ENCODE data around the gene WDR90.

The WDR90 gene

GRCh38 chr16:708019-708418 is 58.9 kb downstream of the WDR90 start:
- no peak for DNase-seq (ENCODE audit: low read depth)
- no peak for TF ChIP-seq CTCF (IDR thresholded peaks at IDR 0.05; ENCODE audit: insufficient read depth, low read depth, low read length, missing control alignments)
- no peak overlapping the region for H3K4me3 ChIP-seq (ENCODE audit: low read length)

- DNase-seq (ENCODE audit: low read depth), result no peak
- no peak for TF ChIP-seq CTCF (IDR thresholded peaks at IDR 0.05; ENCODE audit: insufficient read depth, low read depth, low read length, missing control alignments)
- H3K4me3 ChIP-seq (ENCODE audit: low read length), result no peak overlapping the region
Observed at GRCh38 chr16:708959-709358, 59.8 kb downstream of the WDR90 start.

- no peak overlapping the region for H3K4me3 ChIP-seq (ENCODE audit: low read length)
- peak; percentile 68 for DNase-seq (ENCODE audit: low read depth)
- no peak for TF ChIP-seq CTCF (IDR thresholded peaks at IDR 0.05; ENCODE audit: insufficient read depth, low read depth, low read length, missing control alignments)
Observed at GRCh38 chr16:709566-710499, 60.7 kb downstream of the WDR90 start.

GRCh38 chr16:710500-711075 is 61.4 kb downstream of the WDR90 start:
- DNase-seq (ENCODE audit: low read depth), result no peak
- H3K4me3 ChIP-seq (ENCODE audit: low read length), result no peak overlapping the region

GRCh38 chr16:711084-711483 is 61.9 kb downstream of the WDR90 start:
- no peak for DNase-seq (ENCODE audit: low read depth)
- H3K4me3 ChIP-seq (ENCODE audit: low read length), result no peak overlapping the region
- no peak for TF ChIP-seq CTCF (IDR thresholded peaks at IDR 0.05; ENCODE audit: insufficient read depth, low read depth, low read length, missing control alignments)

More at GRCh38 chr16:710500-711075, 61.4 kb downstream of the WDR90 start:
- TF ChIP-seq CTCF (IDR thresholded peaks at IDR 0.05; ENCODE audit: insufficient read depth, low read depth, low read length, missing control alignments), result no peak

- peak; percentile 69 for TF ChIP-seq CTCF (IDR thresholded peaks at IDR 0.05; ENCODE audit: insufficient read depth, low read depth, low read length, missing control alignments)
- H3K4me3 ChIP-seq (ENCODE audit: low read length), result no peak overlapping the region
- peak; percentile 68 for DNase-seq (ENCODE audit: low read depth)
Observed at GRCh38 chr16:711548-712320, 62.6 kb downstream of the WDR90 start.

Data from epithelial cell of esophagus (primary cell).